K562 (cell line): ENCODE measurements around the gene GEMIN2. TPM values are rescaled to one million over a fixed set of nuclear protein-coding genes. Genes with fewer than 3 reads are reported as not detected.

ENCODE experiments used
- CREM ChIP-seq: IDR thresholded peaks from 2 replicates; pipeline ENCODE4 v1.6.1; 2014; ENCODE audit warnings: antibody characterized with exemption, low read depth
- E2F4 ChIP-seq: sonication (generic); formaldehyde crosslinking; IDR thresholded peaks from 2 replicates; pipeline ENCODE4 v1.8.0; 2022; ENCODE audit warnings: mild to moderate bottlenecking, low read depth, missing genetic modification reagents
- ETV1 ChIP-seq: fragments of 450-650 bp; conservative IDR thresholded peaks from 2 replicates; pipeline ENCODE4 v1.6.1; 2016; ENCODE audit warnings: missing genetic modification characterization, control low read depth, low read depth, missing compliant biosample characterization
- HSF4 ChIP-seq: fragments of 250-450 bp; sonication (Bioruptor Pico); IDR thresholded peaks from 2 replicates; pipeline ENCODE4 v2.1.2; 2022; ENCODE audit warnings: mild to moderate bottlenecking, moderate library complexity, borderline replicate concordance
- KLF10 ChIP-seq: fragments of 250-450 bp; sonication (Bioruptor Pico); IDR thresholded peaks from 2 replicates; pipeline ENCODE4 v1.6.1; 2021; ENCODE audit warnings: matching md5 sums
- NEUROD1 ChIP-seq: fragments of 150-350 bp; IDR thresholded peaks from 2 replicates; pipeline ENCODE4 v1.6.1; 2014; ENCODE audit warnings: borderline replicate concordance, low read length, low read depth; ENCODE audit not compliant: partially characterized antibody
- RAD21 ChIP-seq, 2 experiments: fragments of 250-450 bp in 1 of 2; fragments of 450-650 bp in 1 of 2; sonication (Bioruptor Pico) in 1 of 2; formaldehyde crosslinking in 1 of 2; IDR thresholded peaks in 1 of 2; conservative IDR thresholded peaks in 1 of 2; 2 replicates each; pipeline versions ENCODE4 v1.4.0 to v1.8.0; 2020 to 2022; ENCODE audit warnings: mild to moderate bottlenecking in 2 of 2, moderate library complexity in 1 of 2
- SMAD1 ChIP-seq: fragments of 150-350 bp; IDR thresholded peaks from 2 replicates; pipeline ENCODE4 v1.6.1; 2014; ENCODE audit warnings: low read length, low read depth; ENCODE audit not compliant: partially characterized antibody
- TEAD1 ChIP-seq, 2 experiments: fragments of 450-650 bp in 1 of 2; sonication (generic) in 1 of 2; formaldehyde crosslinking; IDR thresholded peaks; 2 replicates each; pipeline versions ENCODE4 v1.4.0 to v1.8.0; 2020 to 2022; ENCODE audit warnings: mild to moderate bottlenecking in 2 of 2, missing genetic modification reagents in 1 of 2
- ZNF12 ChIP-seq: sonication (generic); formaldehyde crosslinking; IDR thresholded peaks from 2 replicates; pipeline ENCODE4 v1.4.0; 2020; ENCODE audit warnings: mild to moderate bottlenecking, missing genetic modification reagents
- ZNF384 ChIP-seq: IDR thresholded peaks from 2 replicates; pipeline ENCODE4 v1.6.1; 2012; ENCODE audit warnings: low read depth, low read length, improper control_type of control experiment
- ZNF444 ChIP-seq: fragments of 250-450 bp; sonication (Bioruptor Pico); IDR thresholded peaks from 2 replicates; pipeline ENCODE4 v1.4.0; 2020; ENCODE audit warnings: mild to moderate bottlenecking, moderate library complexity
- polyA plus RNA-seq, 8 experiments: library from polyadenylated mRNA; depleted of rRNA in 4 of 8; stranded (reverse) in 5 of 8; unstranded in 3 of 8; fragments of >200 nt; fragmentation: Nextera tagmentation in 2 of 8; fragmentation: Illumina TruSeq in 1 of 8; extraction: Ambion mirVana in 2 of 8; extraction: Trizol in 1 of 8; gene quantifications; 2 replicates each; pipeline versions ENCODE4 v1.2.1 to v1.2.3, GENCODE V29; 2011 to 2014; ENCODE audit warnings: inconsistent platforms in 1 of 8, missing spikeins in 1 of 8
- total RNA-seq, 7 experiments: library from RNA; depleted of rRNA in 6 of 7; stranded (reverse); fragments of >200 nt in 6 of 7; fragmentation: Illumina TruSeq in 2 of 7; extraction: Trizol in 2 of 7; gene quantifications; 2 replicates each; pipeline versions ENCODE4 v1.2.1 to v1.2.3, GENCODE V29; 2011 to 2021; ENCODE audit warnings: low replicate concordance in 1 of 7
- TF ChIP-seq, protein P1 (sequence below), 2 experiments: IDR thresholded peaks; 2 replicates each; pipeline ENCODE4 v1.6.1; 2011; ENCODE audit warnings: borderline replicate concordance in 1 of 2, control low read depth in 1 of 2, low read depth in 1 of 2, low read length in 1 of 2, mild to moderate bottlenecking in 1 of 2, mixed read lengths in 1 of 2, moderate library complexity in 1 of 2; ENCODE audit not compliant: insufficient read depth in 1 of 2, insufficient read length in 1 of 2, poor library complexity in 1 of 2, severe bottlenecking in 1 of 2; ENCODE audit errors: extremely low read depth in 1 of 2
- TF ChIP-seq, protein P2 (sequence below): fragments of 200-400 bp; formaldehyde crosslinking; IDR thresholded peaks from 2 replicates; pipeline ENCODE4 v1.6.1; 2017; ENCODE audit warnings: mild to moderate bottlenecking, low read depth, low read length, moderate library complexity
- TF ChIP-seq, protein P3 (sequence below): fragments of 250-450 bp; sonication (Bioruptor Pico); IDR thresholded peaks from 2 replicates; pipeline ENCODE4 v1.5.0; 2022; ENCODE audit warnings: mild to moderate bottlenecking
- TF ChIP-seq, protein P4 (sequence below): sonication (generic); formaldehyde crosslinking; IDR thresholded peaks from 2 replicates; pipeline ENCODE4 v1.8.0; 2022; ENCODE audit warnings: mild to moderate bottlenecking, missing genetic modification reagents
- TF ChIP-seq, protein P5 (sequence below): fragments of 450-650 bp; formaldehyde crosslinking; IDR thresholded peaks from 2 replicates; pipeline ENCODE4 v1.4.0; 2020; ENCODE audit warnings: mild to moderate bottlenecking, moderate library complexity

The GEMIN2 gene
- total and polyA plus RNA-seq, 9 of the 15 experiments (the other 6 are each of a cell fraction or from before 2014, with no cell fraction given): 23.0 to 87.6 (median 45.5) TPM

- TF ChIP-seq, protein P1, sequence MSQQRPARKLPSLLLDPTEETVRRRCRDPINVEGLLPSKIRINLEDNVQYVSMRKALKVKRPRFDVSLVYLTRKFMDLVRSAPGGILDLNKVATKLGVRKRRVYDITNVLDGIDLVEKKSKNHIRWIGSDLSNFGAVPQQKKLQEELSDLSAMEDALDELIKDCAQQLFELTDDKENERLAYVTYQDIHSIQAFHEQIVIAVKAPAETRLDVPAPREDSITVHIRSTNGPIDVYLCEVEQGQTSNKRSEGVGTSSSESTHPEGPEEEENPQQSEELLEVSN (IDR thresholded peaks at IDR 0.05; ENCODE audit: borderline replicate concordance in 1 of 2, extremely low read depth in 1 of 2, insufficient read depth in 1 of 2, insufficient read length in 1 of 2, low read depth in 1 of 2, low read length in 1 of 2, poor library complexity in 1 of 2, severe bottlenecking in 1 of 2): no peak
- TF ChIP-seq, protein P2, sequence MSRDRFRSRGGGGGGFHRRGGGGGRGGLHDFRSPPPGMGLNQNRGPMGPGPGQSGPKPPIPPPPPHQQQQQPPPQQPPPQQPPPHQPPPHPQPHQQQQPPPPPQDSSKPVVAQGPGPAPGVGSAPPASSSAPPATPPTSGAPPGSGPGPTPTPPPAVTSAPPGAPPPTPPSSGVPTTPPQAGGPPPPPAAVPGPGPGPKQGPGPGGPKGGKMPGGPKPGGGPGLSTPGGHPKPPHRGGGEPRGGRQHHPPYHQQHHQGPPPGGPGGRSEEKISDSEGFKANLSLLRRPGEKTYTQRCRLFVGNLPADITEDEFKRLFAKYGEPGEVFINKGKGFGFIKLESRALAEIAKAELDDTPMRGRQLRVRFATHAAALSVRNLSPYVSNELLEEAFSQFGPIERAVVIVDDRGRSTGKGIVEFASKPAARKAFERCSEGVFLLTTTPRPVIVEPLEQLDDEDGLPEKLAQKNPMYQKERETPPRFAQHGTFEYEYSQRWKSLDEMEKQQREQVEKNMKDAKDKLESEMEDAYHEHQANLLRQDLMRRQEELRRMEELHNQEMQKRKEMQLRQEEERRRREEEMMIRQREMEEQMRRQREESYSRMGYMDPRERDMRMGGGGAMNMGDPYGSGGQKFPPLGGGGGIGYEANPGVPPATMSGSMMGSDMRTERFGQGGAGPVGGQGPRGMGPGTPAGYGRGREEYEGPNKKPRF: no peak
- TF ChIP-seq, protein P3, sequence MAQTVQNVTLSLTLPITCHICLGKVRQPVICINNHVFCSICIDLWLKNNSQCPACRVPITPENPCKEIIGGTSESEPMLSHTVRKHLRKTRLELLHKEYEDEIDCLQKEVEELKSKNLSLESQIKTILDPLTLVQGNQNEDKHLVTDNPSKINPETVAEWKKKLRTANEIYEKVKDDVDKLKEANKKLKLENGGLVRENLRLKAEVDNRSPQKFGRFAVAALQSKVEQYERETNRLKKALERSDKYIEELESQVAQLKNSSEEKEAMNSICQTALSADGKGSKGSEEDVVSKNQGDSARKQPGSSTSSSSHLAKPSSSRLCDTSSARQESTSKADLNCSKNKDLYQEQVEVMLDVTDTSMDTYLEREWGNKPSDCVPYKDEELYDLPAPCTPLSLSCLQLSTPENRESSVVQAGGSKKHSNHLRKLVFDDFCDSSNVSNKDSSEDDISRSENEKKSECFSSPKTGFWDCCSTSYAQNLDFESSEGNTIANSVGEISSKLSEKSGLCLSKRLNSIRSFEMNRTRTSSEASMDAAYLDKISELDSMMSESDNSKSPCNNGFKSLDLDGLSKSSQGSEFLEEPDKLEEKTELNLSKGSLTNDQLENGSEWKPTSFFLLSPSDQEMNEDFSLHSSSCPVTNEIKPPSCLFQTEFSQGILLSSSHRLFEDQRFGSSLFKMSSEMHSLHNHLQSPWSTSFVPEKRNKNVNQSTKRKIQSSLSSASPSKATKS: no peak
- TF ChIP-seq CREM (peak; percentile 68), KLF10 (CRISPR knock-in tag) (no peak), ZNF12 (CRISPR knock-in tag) (no peak), NEUROD1 (peak; percentile 39), TEAD1 (CRISPR knock-in tag; IDR thresholded peaks at IDR 0.05) (no peak), ZNF384 (no peak), SMAD1 (peak; percentile 95), ETV1 (tag) (no peak), E2F4 (CRISPR knock-in tag) (no peak), RAD21 (CRISPR knock-in tag; conservative IDR thresholded peaks at IDR 0.05 in 1 of 2, IDR thresholded peaks at IDR 0.05 in 1 of 2) (0 out of 4 replicates have a peak, but pooled peaks of 1 of the 2 experiments have one; percentile 17), HSF4 (CRISPR knock-in tag) (no peak), ZNF444 (CRISPR knock-in tag) (no peak)
- TF ChIP-seq, protein P4, sequence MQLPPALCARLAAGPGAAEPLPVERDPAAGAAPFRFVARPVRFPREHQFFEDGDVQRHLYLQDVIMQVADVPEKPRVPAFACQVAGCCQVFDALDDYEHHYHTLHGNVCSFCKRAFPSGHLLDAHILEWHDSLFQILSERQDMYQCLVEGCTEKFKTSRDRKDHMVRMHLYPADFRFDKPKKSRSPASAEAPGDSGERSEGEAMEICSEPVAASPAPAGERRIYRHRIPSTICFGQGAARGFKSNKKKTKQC (CRISPR knock-in tag): no peak
- TF ChIP-seq, protein P5, sequence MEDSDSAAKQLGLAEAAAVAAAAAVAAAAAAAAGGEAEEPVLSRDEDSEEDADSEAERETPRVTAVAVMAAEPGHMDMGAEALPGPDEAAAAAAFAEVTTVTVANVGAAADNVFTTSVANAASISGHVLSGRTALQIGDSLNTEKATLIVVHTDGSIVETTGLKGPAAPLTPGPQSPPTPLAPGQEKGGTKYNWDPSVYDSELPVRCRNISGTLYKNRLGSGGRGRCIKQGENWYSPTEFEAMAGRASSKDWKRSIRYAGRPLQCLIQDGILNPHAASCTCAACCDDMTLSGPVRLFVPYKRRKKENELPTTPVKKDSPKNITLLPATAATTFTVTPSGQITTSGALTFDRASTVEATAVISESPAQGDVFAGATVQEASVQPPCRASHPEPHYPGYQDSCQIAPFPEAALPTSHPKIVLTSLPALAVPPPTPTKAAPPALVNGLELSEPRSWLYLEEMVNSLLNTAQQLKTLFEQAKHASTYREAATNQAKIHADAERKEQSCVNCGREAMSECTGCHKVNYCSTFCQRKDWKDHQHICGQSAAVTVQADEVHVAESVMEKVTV (CRISPR knock-in tag): no peak
Observed at GRCh38 chr14:39145266-39145966, 31.3 kb downstream of the GEMIN2 start (continued).
